K562 (cell line): ENCODE measurements around the gene KCTD13. TPM values are rescaled to one million over a fixed set of nuclear protein-coding genes. Genes with fewer than 3 reads are reported as not detected.

Source experiments
- ARID4B ChIP-seq: sonication (generic); formaldehyde crosslinking; IDR thresholded peaks from 2 replicates; pipeline ENCODE4 v1.8.0; 2022; ENCODE audit warnings: mild to moderate bottlenecking, missing genetic modification reagents
- BRD9 ChIP-seq: fragments of 450-650 bp; IDR thresholded peaks from 2 replicates; pipeline ENCODE4 v1.6.1; 2018; ENCODE audit warnings: low read depth; ENCODE audit not compliant: partially characterized antibody
- CBFA2T2 ChIP-seq: fragments of 450-650 bp; conservative IDR thresholded peaks from 2 replicates; pipeline ENCODE4 v1.6.1; 2017; ENCODE audit warnings: mild to moderate bottlenecking
- EGR1 ChIP-seq: fragments of 450-650 bp; conservative IDR thresholded peaks from 2 replicates; pipeline ENCODE4 v1.6.1; 2017; ENCODE audit warnings: mild to moderate bottlenecking
- MAX ChIP-seq: sonication (generic); formaldehyde crosslinking; IDR thresholded peaks from 2 replicates; pipeline ENCODE4 v1.9.0; 2022; ENCODE audit warnings: mild to moderate bottlenecking, missing genetic modification reagents
- MLLT1 ChIP-seq, 2 experiments: fragments of 450-650 bp; IDR thresholded peaks; 2 replicates each; pipeline ENCODE4 v1.6.1; 2016
- NCOA4 ChIP-seq: fragments of 450-650 bp; IDR thresholded peaks from 2 replicates; pipeline ENCODE4 v1.6.1; 2018; ENCODE audit warnings: mild to moderate bottlenecking; ENCODE audit not compliant: partially characterized antibody
- NR0B1 ChIP-seq: fragments of 450-650 bp; IDR thresholded peaks from one replicate; pipeline ENCODE4 v1.6.1; 2018; ENCODE audit warnings: mild to moderate bottlenecking, moderate library complexity; ENCODE audit not compliant: partially characterized antibody
- PYGO2 ChIP-seq: fragments of 450-650 bp; IDR thresholded peaks from 2 replicates; pipeline ENCODE4 v1.6.1; 2016; ENCODE audit warnings: mild to moderate bottlenecking, missing genetic modification characterization, moderate library complexity, missing compliant biosample characterization
- TGIF2 ChIP-seq: sonication (generic); formaldehyde crosslinking; IDR thresholded peaks from 2 replicates; pipeline ENCODE4 v1.8.1; 2022; ENCODE audit warnings: mild to moderate bottlenecking, missing genetic modification reagents, moderate library complexity
- THRA ChIP-seq: fragments of 450-650 bp; IDR thresholded peaks from 2 replicates; pipeline ENCODE4 v1.6.1; 2017; ENCODE audit warnings: mild to moderate bottlenecking, moderate library complexity
- ZNF644 ChIP-seq: fragments of 200-800 bp; sonication (Bioruptor generic); IDR thresholded peaks from 2 replicates; pipeline ENCODE4 v1.6.1; 2016; ENCODE audit warnings: low read depth, missing genetic modification characterization, missing compliant biosample characterization
- polyA plus RNA-seq, 8 experiments: library from polyadenylated mRNA; depleted of rRNA in 4 of 8; stranded (reverse) in 5 of 8; unstranded in 3 of 8; fragments of >200 nt; fragmentation: Nextera tagmentation in 2 of 8; fragmentation: Illumina TruSeq in 1 of 8; extraction: Ambion mirVana in 2 of 8; extraction: Trizol in 1 of 8; gene quantifications; 2 replicates each; pipeline versions ENCODE4 v1.2.1 to v1.2.3, GENCODE V29; 2011 to 2014; ENCODE audit warnings: inconsistent platforms in 1 of 8, missing spikeins in 1 of 8
- total RNA-seq, 7 experiments: library from RNA; depleted of rRNA in 6 of 7; stranded (reverse); fragments of >200 nt in 6 of 7; fragmentation: Illumina TruSeq in 2 of 7; extraction: Trizol in 2 of 7; gene quantifications; 2 replicates each; pipeline versions ENCODE4 v1.2.1 to v1.2.3, GENCODE V29; 2011 to 2021; ENCODE audit warnings: low replicate concordance in 1 of 7

The KCTD13 gene
- total and polyA plus RNA-seq, 9 of the 15 experiments (the other 6 are each of a cell fraction or from before 2014, with no cell fraction given): 1.0 to 20.6 (median 9.8) TPM

GRCh38 chr16:29974291-29975133 is 48.5 kb upstream of the KCTD13 start (continued):
- no peak for TF ChIP-seq NR0B1
- peak; percentile 15; the same call in 1 of the 2 replicates for TF ChIP-seq MAX (CRISPR knock-in tag)
- TF ChIP-seq THRA: no peak
- TF ChIP-seq NCOA4: no peak
- TF ChIP-seq TGIF2 (CRISPR knock-in tag): no peak
- 0 out of 4 replicates have a peak, but pooled peaks of 1 of the 2 experiments have one; percentile 42 for TF ChIP-seq MLLT1 (IDR thresholded peaks at IDR 0.05)
- TF ChIP-seq BRD9: no peak
- peak; percentile 56; the same call in 1 of the 2 replicates for TF ChIP-seq ARID4B
- TF ChIP-seq CBFA2T2: no peak
- TF ChIP-seq ZNF644 (tag): no peak
- no peak for TF ChIP-seq EGR1
- TF ChIP-seq PYGO2: no peak
